Heart left ventricle (tissue), 16 donors: ENCODE data around the gene STRADA. TPM values are rescaled to one million over a fixed set of nuclear protein-coding genes. Genes with fewer than 3 reads are reported as not detected.

Experiments used
- ATAC-seq, 4 donors: fragments of 200-7000 bp; cut with Tn5 transposase; one replicate each; pipeline ENCODE4 v1.9.1; 2020 to 2022; ENCODE audit warnings: moderate library complexity in 4 of 4, mild to moderate bottlenecking in 3 of 4, moderate number of reproducible peaks in 1 of 4
- DNase-seq, 5 donors: peaks; one replicate each; pipeline ENCODE4 v3.0.0-alpha.2; 2020
- H3K27ac ChIP-seq, 12 donors: fragments of 200-600 bp; sonication (generic) in 4 of 12; one replicate each; pipeline versions ENCODE4 v1.5.0 to v1.8.0; 2016 to 2022; ENCODE audit warnings: mild to moderate bottlenecking in 2 of 12
- H3K27me3 ChIP-seq, 9 donors: fragments of 200-600 bp; sonication (generic) in 2 of 9; one replicate each; pipeline versions ENCODE4 v1.5.1 to v1.8.0; 2016 to 2022; ENCODE audit warnings: mild to moderate bottlenecking in 3 of 9
- H3K36me3 ChIP-seq, 9 donors: fragments of 200-600 bp; sonication (generic) in 2 of 9; one replicate each; pipeline versions ENCODE4 v1.5.0 to v1.8.0; 2018 to 2022; ENCODE audit warnings: mild to moderate bottlenecking in 2 of 9
- H3K4me1 ChIP-seq, 12 donors: fragments of 200-600 bp; sonication (generic) in 4 of 12; one replicate each; pipeline versions ENCODE4 v1.5.0 to v1.8.0; 2016 to 2022; ENCODE audit warnings: mild to moderate bottlenecking in 3 of 12
- H3K4me3 ChIP-seq, 12 donors: fragments of 200-600 bp; sonication (generic) in 4 of 12; one replicate each; pipeline versions ENCODE4 v1.5.0 to v1.8.0; 2017 to 2022; ENCODE audit warnings: mild to moderate bottlenecking in 9 of 12, moderate library complexity in 4 of 12
- H3K9me3 ChIP-seq, 12 donors: fragments of 200-600 bp; sonication (generic) in 4 of 12; one replicate each; pipeline versions ENCODE4 v1.5.0 to v1.8.0; 2016 to 2022; ENCODE audit warnings: mild to moderate bottlenecking in 1 of 12
- CTCF ChIP-seq, 12 donors: fragments of 200-600 bp; sonication (generic) in 4 of 12; IDR thresholded peaks; one replicate each; pipeline versions ENCODE4 v1.5.0 to v1.8.0; 2018 to 2022; ENCODE audit warnings: antibody characterized with exemption in 12 of 12, mild to moderate bottlenecking in 5 of 12
- POLR2A ChIP-seq, 2 donors: fragments of 450-650 bp; IDR thresholded peaks; one replicate each; pipeline ENCODE4 v1.6.1; 2017; ENCODE audit warnings: antibody characterized with exemption in 2 of 2, mild to moderate bottlenecking in 2 of 2, moderate library complexity in 2 of 2
- WGBS, 4 donors: extraction: QIAGEN DNeasy Blood & Tissue Kit in 2 of 4; methylation state at CpG; one replicate each; pipeline versions ENCODE4 v1.1.5 to v1.1.7; 2013 to 2018; 5-methylcytosine and 5-hydroxymethylcytosine counted together
- intact Hi-C, 10 donors: fragments of 100-400 bp; cut with DNase I; formaldehyde crosslinking; loops; one replicate each; pipeline versions ENCODE4 v1.11.1 to v1.14.2; 2022
- polyA plus RNA-seq, 2 donors: library from polyadenylated mRNA; stranded (reverse); fragments of 200-250 nt; gene quantifications; one replicate each; pipeline ENCODE4 v1.2.3, GENCODE V29; 2013
- total RNA-seq, 9 donors: library from RNA; depleted of rRNA in 2 of 9; stranded (reverse); fragments of >200 nt in 2 of 9; fragmentation: NEBNext Ultra II Directional in 3 of 9; extraction: Animal tissue kit (Norgen Biotek cat#: 25700) in 3 of 9; gene quantifications; one replicate each; pipeline versions ENCODE4 v1.1.0 to v1.2.4, GENCODE V29; 2016 to 2023
- donor health status: ischemic (EF 13 %, LVEDD 7.1; RV severe dilation, severe dysfunction).
- donor health status: healthy with polysubstance abuse.
- donor health status: DM: no; HTN: yes; CAD: no.
- donor health status: DM: no; HTN: no; CAD: no.
- donor health status: ischemic (EF 25% LVEDD 6.9; RV normal size, moderate dysfunction).
- donor health status: ischemic (EF 25% LVEDD 5.7; RV mildly dilated, moderate dysfunction).
- donor health status: healthy.
- donor health status: DM: yes; HTN: yes; CAD: no.
- donor health status: ischemic (EF 35%, LVEDD 5.7; RV mildly dilated, moderate dysfunction).
- donor health status: nonischemic (EF 11% LVEDD 7.7; RV severe dilation, severe dysfunction).
- donor health status: DM: yes; HTN: yes; CAD: no.
- donor health status: PGD.
- donor health status: ischemic (EF 29% LVEDD 5.4; RV normal size, mild dysfunction).
- donor health status: nonischemic (EF 23%, LVEDD 6.1; RV moderate dilation, normal function).

STRADA gene
- total and polyA plus RNA-seq, 11 donors = 10.2 to 26.1 (median 15.4) TPM

DNA sequence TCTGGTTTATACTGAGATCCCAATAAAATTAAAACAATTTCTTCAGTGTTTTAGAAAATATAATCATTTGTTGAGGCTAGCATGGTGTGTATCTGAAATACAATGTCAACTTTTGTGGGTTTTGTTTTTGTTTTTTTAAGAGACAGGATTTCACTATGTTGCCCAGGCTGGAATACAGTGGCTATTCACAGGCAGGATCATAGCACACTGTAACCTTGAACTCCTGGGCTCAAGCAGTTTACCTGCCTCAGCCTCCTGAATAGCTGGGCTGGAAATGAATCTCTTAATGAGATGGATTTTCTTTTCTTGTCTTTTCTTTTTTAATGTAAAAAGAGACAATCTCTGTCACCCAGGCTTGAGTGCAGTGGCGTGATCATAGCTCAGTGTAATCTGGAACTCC lies 44.5 kb upstream of the STRADA start:
- Histone ChIP-seq H3K27me3 (no peaks in the 10 kb centered on the region), H3K27ac (no peak overlapping the region), H3K36me3 (peaks cover 0 to 93% (median 79%) of the 10 kb centered on the region in 9 donors), H3K4me1 (peaks cover 0 to 7% (median 0%) of the 10 kb centered on the region in 12 donors), H3K9me3 (no peaks in the 10 kb centered on the region), H3K4me3 (no peak overlapping the region)
- DNase-seq = no peak
- intact Hi-C loops = no loop called here
- no peak for ATAC-seq
- TF ChIP-seq CTCF (IDR thresholded peaks at IDR 0.05) (no peak), POLR2A (IDR thresholded peaks at IDR 0.05) (no peak)
- 97 to 100% (median 100%) methylated on average over 1 of the region's 1 CpG for WGBS, 4 donors

DNA sequence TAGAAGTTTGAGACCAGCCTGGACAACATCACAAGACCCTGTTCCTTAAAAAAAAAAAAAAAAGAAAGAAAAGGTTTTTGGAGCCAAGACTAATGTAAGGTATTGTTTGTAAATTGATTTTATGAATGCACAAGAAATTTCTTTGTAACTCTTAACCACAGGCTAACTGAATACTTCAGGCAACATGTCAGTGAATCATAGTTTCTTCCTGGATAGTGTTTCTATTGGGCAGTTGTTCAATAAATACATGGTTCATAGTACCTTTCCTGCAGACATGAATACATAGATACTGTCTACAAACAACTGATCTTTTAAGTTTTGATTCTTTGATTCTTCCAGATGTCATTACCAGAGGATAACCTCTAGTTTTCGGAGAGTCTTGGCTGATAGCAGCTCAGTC lies 44.0 kb upstream of the STRADA start:
- H3K4me1 ChIP-seq = peaks cover 0 to 11% (median 0%) of the 10 kb centered on the region in 12 donors
- H3K36me3 ChIP-seq = peaks cover 0 to 92% (median 77%) of the 10 kb centered on the region in 9 donors
- H3K27ac ChIP-seq = no peak overlapping the region
- no peak for ATAC-seq
- H3K27me3 ChIP-seq = no peaks in the 10 kb centered on the region
- intact Hi-C loops = no loop called here
- 92 to 98% (median 94%) methylated on average over 1 of the region's 1 CpG for WGBS, 4 donors
- DNase-seq = no peak
- no peak overlapping the region for H3K4me3 ChIP-seq
- TF ChIP-seq POLR2A (IDR thresholded peaks at IDR 0.05) (no peak), CTCF (IDR thresholded peaks at IDR 0.05) (no peak)
- H3K9me3 ChIP-seq = no peaks in the 10 kb centered on the region

DNA sequence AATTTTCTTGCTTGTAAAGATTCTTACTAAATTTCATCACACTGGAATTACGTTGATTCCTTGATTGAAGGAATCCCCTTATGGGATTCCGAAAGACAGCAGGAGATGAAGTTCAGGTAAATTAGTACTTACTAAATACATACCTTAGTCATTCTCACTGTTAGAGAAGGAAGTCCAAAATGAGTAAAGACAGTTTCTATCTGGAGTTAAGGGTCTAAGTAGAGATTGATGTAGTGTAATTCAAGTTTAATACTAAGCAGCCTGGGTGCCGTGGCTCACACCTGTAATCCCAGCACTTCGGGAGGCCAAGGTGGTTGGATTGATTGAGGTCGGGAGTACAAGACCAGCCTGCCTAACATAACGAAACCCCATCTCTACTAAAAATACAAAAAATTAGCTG lies 41.9 kb upstream of the STRADA start:
- ATAC-seq (no peak), DNase-seq (no peak)
- H3K27ac ChIP-seq = no peak overlapping the region
- H3K27me3 ChIP-seq = no peaks in the 10 kb centered on the region
- no peak overlapping the region for H3K4me3 ChIP-seq
- peaks cover 0 to 89% (median 65%) of the 10 kb centered on the region in 9 donors for H3K36me3 ChIP-seq
- H3K9me3 ChIP-seq = no peaks in the 10 kb centered on the region
- peaks cover 0 to 24% (median 1%) of the 10 kb centered on the region in 12 donors for H3K4me1 ChIP-seq
- TF ChIP-seq POLR2A (IDR thresholded peaks at IDR 0.05) (no peak), CTCF (IDR thresholded peaks at IDR 0.05) (no peak)
- 75 to 92% (median 83%) methylated on average over 6 of the region's 6 CpGs for WGBS, 4 donors
- intact Hi-C loops = no loop called here

- ATAC-seq (no peak), DNase-seq (no peak)
- H3K4me1 ChIP-seq = peaks cover 0 to 46% (median 13%) of the 10 kb centered on the region in 12 donors
- H3K36me3 ChIP-seq = peaks cover 0 to 83% (median 50%) of the 10 kb centered on the region in 9 donors
- 94 to 98% (median 97%) methylated on average over 4 of the region's 4 CpGs for WGBS, 4 donors
- no peaks in the 10 kb centered on the region for H3K27me3 ChIP-seq
- no peak overlapping the region for H3K27ac ChIP-seq
- no peaks in the 10 kb centered on the region for H3K9me3 ChIP-seq
- intact Hi-C loops = no loop called here
- TF ChIP-seq POLR2A (IDR thresholded peaks at IDR 0.05) = no peak
- no peak for TF ChIP-seq CTCF (IDR thresholded peaks at IDR 0.05)
- no peak overlapping the region for H3K4me3 ChIP-seq
Observed at GRCh38 chr17:63780928-63781327, 39.3 kb upstream of the STRADA start.
